Neural progenitor cell (in vitro differentiated cells): ENCODE data around the gene ZNF518A.

Experiments used
- CTCF ChIP-seq: fragments of 200-600 bp; sonication (generic); IDR thresholded peaks from 2 replicates; pipeline ENCODE4 v1.5.1; 2017; ENCODE audit warnings: antibody characterized with exemption, mild to moderate bottlenecking
- EZH2 ChIP-seq: fragments of 200-600 bp; sonication (generic); IDR thresholded peaks from 2 replicates; pipeline ENCODE4 v1.6.1; 2017; ENCODE audit warnings: antibody characterized with exemption, mild to moderate bottlenecking, moderate library complexity
- EZH2phosphoT487 ChIP-seq: fragments of 200-600 bp; sonication (generic); IDR thresholded peaks from 2 replicates; pipeline ENCODE4 v1.6.1; 2017; ENCODE audit warnings: antibody characterized with exemption

- no peak for TF ChIP-seq EZH2phosphoT487
- TF ChIP-seq CTCF, result no peak
- no peak for TF ChIP-seq EZH2
Observed at GRCh38 chr10:96093948-96094347, 36.1 kb upstream of the ZNF518A start.
